ENCODE results near the gene FLT1.

DNA sequence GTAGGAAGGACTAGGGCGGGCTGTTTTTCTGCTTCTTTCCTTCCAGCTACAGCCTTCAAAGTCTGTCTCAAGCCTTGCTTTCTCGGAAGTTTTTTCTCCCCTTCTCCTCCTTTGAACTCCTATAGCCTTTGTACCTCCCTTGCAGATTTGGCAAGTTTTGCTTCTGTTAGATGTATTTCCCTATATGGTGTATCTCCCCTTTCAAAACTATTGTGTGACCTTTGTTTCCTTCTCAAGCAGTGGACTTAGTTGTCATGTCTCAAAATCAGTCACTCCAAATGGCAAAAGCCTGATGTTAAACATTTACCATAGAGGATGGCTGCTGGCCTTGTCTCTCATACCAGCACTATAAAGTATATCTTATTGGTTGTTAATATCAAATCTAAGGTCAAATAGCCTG, 152.7 kb downstream of the FLT1 start:
- TF ChIP-seq, protein P1, sequence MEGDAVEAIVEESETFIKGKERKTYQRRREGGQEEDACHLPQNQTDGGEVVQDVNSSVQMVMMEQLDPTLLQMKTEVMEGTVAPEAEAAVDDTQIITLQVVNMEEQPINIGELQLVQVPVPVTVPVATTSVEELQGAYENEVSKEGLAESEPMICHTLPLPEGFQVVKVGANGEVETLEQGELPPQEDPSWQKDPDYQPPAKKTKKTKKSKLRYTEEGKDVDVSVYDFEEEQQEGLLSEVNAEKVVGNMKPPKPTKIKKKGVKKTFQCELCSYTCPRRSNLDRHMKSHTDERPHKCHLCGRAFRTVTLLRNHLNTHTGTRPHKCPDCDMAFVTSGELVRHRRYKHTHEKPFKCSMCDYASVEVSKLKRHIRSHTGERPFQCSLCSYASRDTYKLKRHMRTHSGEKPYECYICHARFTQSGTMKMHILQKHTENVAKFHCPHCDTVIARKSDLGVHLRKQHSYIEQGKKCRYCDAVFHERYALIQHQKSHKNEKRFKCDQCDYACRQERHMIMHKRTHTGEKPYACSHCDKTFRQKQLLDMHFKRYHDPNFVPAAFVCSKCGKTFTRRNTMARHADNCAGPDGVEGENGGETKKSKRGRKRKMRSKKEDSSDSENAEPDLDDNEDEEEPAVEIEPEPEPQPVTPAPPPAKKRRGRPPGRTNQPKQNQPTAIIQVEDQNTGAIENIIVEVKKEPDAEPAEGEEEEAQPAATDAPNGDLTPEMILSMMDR (IDR thresholded peaks at IDR 0.05), result no peak
- TF ChIP-seq POLR2A (IDR thresholded peaks at IDR 0.05; ENCODE audit: low read depth), result no peak

Measured in esophagus muscularis mucosa (tissue), 3 donors.